ENCODE data around the gene PGAP6. TPM values are rescaled to one million over a fixed set of nuclear protein-coding genes. Genes with fewer than 3 reads are reported as not detected.

PGAP6 gene
- total and polyA plus RNA-seq, 2 of the 8 experiments (the other 6 are each of a cell fraction or from before 2014, with no cell fraction given), result 86.8 to 364 TPM

- TF ChIP-seq CBX5 (IDR thresholded peaks at IDR 0.05; ENCODE audit: low read depth, low read length), result no peak
- no peak for TF ChIP-seq ATF2 (IDR thresholded peaks at IDR 0.05; ENCODE audit: low read length)
- TF ChIP-seq RNF2 (IDR thresholded peaks at IDR 0.05; ENCODE audit: borderline replicate concordance, low read depth, low read length, missing control alignments, poor library complexity, severe bottlenecking), result no peak
- no peak for TF ChIP-seq JUND (IDR thresholded peaks at IDR 0.05; ENCODE audit: low read length)
- no peak for TF ChIP-seq KDM4A (IDR thresholded peaks at IDR 0.05; ENCODE audit: low read depth, low read length, severe bottlenecking)
- no peak for TF ChIP-seq SUZ12 (IDR thresholded peaks at IDR 0.05; ENCODE audit: low read length)
Measured at GRCh38 chr16:411576-412265, 29.9 kb upstream of the PGAP6 start (continued).

All from H1 (cell line).